Osteocyte (in vitro differentiated cells): Measurements from ENCODE around the gene HAPLN2. TPM values are rescaled to one million over a fixed set of nuclear protein-coding genes. Genes with fewer than 3 reads are reported as not detected.
A peak's percentile ranks its signal among the peaks of the same experiment; 100 is the strongest.

Experiments used
- DNase-seq: peaks from one replicate; pipeline ENCODE4 v3.0.0; 2021; ENCODE audit warnings: mixed read lengths; ENCODE audit not compliant: unreplicated experiment; ENCODE audit errors: extremely low spot score
- H3K27ac Mint-ChIP-seq: one replicate; pipeline ENCODE4 v1.8.0; 2021; ENCODE audit warnings: mild to moderate bottlenecking, mixed read lengths; ENCODE audit not compliant: unreplicated experiment
- H3K27me3 Mint-ChIP-seq: one replicate; pipeline ENCODE4 v1.8.0; 2021; ENCODE audit warnings: mixed read lengths; ENCODE audit not compliant: unreplicated experiment
- H3K36me3 Mint-ChIP-seq: one replicate; pipeline ENCODE4 v1.8.0; 2021; ENCODE audit warnings: mixed read lengths; ENCODE audit not compliant: unreplicated experiment
- H3K4me1 Mint-ChIP-seq: one replicate; pipeline ENCODE4 v1.8.0; 2021; ENCODE audit warnings: mixed read lengths; ENCODE audit not compliant: unreplicated experiment
- H3K4me3 Mint-ChIP-seq: one replicate; pipeline ENCODE4 v1.8.0; 2021; ENCODE audit warnings: mild to moderate bottlenecking, moderate library complexity, mixed read lengths; ENCODE audit not compliant: unreplicated experiment
- H3K9me3 Mint-ChIP-seq: one replicate; pipeline ENCODE4 v1.8.0; 2021; ENCODE audit warnings: mixed read lengths; ENCODE audit not compliant: unreplicated experiment
- CTCF ChIP-seq: fragments of 200-600 bp; sonication (generic); IDR thresholded peaks from 2 replicates; pipeline ENCODE4 v1.5.0; 2021; ENCODE audit warnings: antibody characterized with exemption, mild to moderate bottlenecking, moderate library complexity
- total RNA-seq: library from RNA; stranded (reverse); gene quantifications from 2 replicates; pipeline ENCODE4 v1.2.1, GENCODE V29; 2021

HAPLN2 gene
- total RNA-seq, 1 donor from 2014 or later = 0.35 TPM

DNA sequence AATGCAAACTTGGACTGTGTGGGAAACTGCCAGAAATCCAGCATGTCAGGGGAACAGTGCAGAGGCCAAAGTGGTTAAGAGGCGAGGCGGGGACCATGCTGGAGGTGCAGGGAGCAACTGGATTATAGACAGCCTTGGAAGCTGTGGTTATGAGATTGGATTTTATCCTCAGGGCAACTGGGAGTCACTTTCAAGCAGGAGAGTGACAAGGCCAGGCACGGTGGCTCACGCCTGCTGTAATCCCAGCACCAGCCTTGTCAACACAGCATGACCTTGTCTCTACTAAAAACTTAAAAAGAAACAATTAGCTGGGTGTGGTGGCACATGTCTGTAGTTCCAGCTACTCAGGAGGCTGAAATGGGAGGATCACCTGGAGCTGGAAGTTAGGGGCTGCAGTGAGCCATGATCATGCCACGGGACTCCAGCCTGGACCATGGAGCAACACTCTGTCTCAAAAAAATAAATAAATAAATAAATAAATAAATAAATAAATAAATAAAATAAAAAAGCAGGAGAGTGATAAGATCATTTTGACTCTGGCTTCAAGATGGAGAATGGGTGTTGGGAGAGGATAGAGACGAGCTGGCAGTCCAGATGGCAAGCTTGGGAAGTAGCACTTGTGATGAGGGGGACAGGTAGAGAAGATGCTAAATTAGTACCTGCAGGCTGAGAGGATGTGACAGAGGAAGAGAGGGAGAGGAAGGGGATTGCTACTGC, 3.5 kb downstream of the HAPLN2 start:
- Mint-ChIP-seq H3K9me3 (no peaks in the 10 kb centered on the region), H3K4me1 (peaks cover 13% of the 10 kb centered on the region), H3K27me3 (peaks cover 63% of the 10 kb centered on the region), H3K27ac (no peak overlapping the region), H3K4me3 (no peak overlapping the region), H3K36me3 (no peaks in the 10 kb centered on the region)
- DNase-seq = no peak
- TF ChIP-seq CTCF = no peak

- H3K27me3 Mint-ChIP-seq = peaks cover 58% of the 10 kb centered on the region
- no peaks in the 10 kb centered on the region for H3K36me3 Mint-ChIP-seq
- peak; percentile 53 for TF ChIP-seq CTCF
- H3K4me1 Mint-ChIP-seq = peaks cover 13% of the 10 kb centered on the region
- DNase-seq = no peak
- no peaks in the 10 kb centered on the region for H3K9me3 Mint-ChIP-seq
- H3K4me3 Mint-ChIP-seq = peak overlapping the region; percentile 54
- H3K27ac Mint-ChIP-seq = no peak overlapping the region
These were observed 5.0 kb downstream of the HAPLN2 start for GRCh38 chr1:156623946-156624813.

- Mint-ChIP-seq H3K4me1 (peaks cover 13% of the 10 kb centered on the region), H3K36me3 (no peaks in the 10 kb centered on the region), H3K27ac (no peak overlapping the region), H3K27me3 (peaks cover 57% of the 10 kb centered on the region), H3K4me3 (peak overlapping the region; percentile 54), H3K9me3 (no peaks in the 10 kb centered on the region)
- TF ChIP-seq CTCF = no peak
- no peak for DNase-seq
These were observed 5.7 kb downstream of the HAPLN2 start for GRCh38 chr1:156624814-156625435.

- H3K4me1 Mint-ChIP-seq = peaks cover 13% of the 10 kb centered on the region
- no peak overlapping the region for H3K27ac Mint-ChIP-seq
- TF ChIP-seq CTCF = peak; percentile 81
- H3K9me3 Mint-ChIP-seq = no peaks in the 10 kb centered on the region
- H3K27me3 Mint-ChIP-seq = peaks cover 57% of the 10 kb centered on the region
- no peak for DNase-seq
- H3K4me3 Mint-ChIP-seq = peak overlapping the region; percentile 40
- H3K36me3 Mint-ChIP-seq = no peaks in the 10 kb centered on the region
These were observed 6.3 kb downstream of the HAPLN2 start for GRCh38 chr1:156625436-156626078.
